Thyroid gland (tissue), 4 donors: ENCODE data around the gene ATP2B1.

Source experiments
- POLR2A ChIP-seq, 2 donors: fragments of 450-650 bp; IDR thresholded peaks; one replicate each; pipeline ENCODE4 v1.6.1; 2017; ENCODE audit warnings: antibody characterized with exemption in 2 of 2, mild to moderate bottlenecking in 2 of 2, moderate library complexity in 1 of 2
- TF ChIP-seq, protein P1 (sequence below), 6 experiments: fragments of 200-600 bp in 3 of 6; fragments of 450-650 bp in 3 of 6; sonication (generic) in 3 of 6; IDR thresholded peaks; one replicate each; pipeline ENCODE4 v1.5.1; 2016 to 2019; ENCODE audit warnings: antibody characterized with exemption in 6 of 6, mild to moderate bottlenecking in 2 of 6, inconsistent platforms in 1 of 6, moderate library complexity in 1 of 6

DNA sequence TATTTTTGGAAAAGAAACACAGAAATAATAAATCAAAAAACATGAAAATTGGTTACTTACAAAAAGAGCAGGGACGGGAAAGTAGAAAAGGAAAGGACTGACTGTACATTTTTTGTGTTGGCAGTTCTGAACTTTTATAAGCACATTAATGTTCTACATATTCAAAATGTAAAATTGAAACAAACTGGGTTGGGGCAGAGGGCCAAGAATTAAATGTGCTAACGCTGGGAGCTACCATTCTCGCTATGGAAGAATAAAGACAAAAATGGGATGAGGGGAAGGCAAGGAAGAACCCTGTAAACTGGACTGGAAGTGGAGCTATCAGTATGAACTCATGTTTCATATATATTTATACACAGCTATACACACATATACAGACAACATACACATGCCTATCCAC lies 24.5 kb downstream of the ATP2B1 start:
- TF ChIP-seq, protein P1, sequence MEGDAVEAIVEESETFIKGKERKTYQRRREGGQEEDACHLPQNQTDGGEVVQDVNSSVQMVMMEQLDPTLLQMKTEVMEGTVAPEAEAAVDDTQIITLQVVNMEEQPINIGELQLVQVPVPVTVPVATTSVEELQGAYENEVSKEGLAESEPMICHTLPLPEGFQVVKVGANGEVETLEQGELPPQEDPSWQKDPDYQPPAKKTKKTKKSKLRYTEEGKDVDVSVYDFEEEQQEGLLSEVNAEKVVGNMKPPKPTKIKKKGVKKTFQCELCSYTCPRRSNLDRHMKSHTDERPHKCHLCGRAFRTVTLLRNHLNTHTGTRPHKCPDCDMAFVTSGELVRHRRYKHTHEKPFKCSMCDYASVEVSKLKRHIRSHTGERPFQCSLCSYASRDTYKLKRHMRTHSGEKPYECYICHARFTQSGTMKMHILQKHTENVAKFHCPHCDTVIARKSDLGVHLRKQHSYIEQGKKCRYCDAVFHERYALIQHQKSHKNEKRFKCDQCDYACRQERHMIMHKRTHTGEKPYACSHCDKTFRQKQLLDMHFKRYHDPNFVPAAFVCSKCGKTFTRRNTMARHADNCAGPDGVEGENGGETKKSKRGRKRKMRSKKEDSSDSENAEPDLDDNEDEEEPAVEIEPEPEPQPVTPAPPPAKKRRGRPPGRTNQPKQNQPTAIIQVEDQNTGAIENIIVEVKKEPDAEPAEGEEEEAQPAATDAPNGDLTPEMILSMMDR (IDR thresholded peaks at IDR 0.05): no peak
- TF ChIP-seq POLR2A (IDR thresholded peaks at IDR 0.05): no peak
